ENCODE measurements around the gene NDUFA13. TPM values are rescaled to one million over a fixed set of nuclear protein-coding genes. Genes with fewer than 3 reads are reported as not detected.

The NDUFA13 gene
- total and polyA plus RNA-seq, 12 donors: 17.0 to 558 (median 326) TPM

GRCh38 chr19:19543101-19543500 is 27.1 kb downstream of the NDUFA13 start:
- whole genome bisulfite sequencing, 4 donors: 76 to 81% (median 79%) methylated on average over 4 to 13 of the region's 13 CpGs
- no peak overlapping the region for H3K27ac ChIP-seq
- no peaks in the 10 kb centered on the region for H3K36me3 ChIP-seq (replicated peaks in 1 of 2)
- no peaks in the 10 kb centered on the region for H3K9me3 ChIP-seq (replicated peaks in 1 of 3)
- no peak for TF ChIP-seq POLR2A (IDR thresholded peaks at IDR 0.05)
- TF ChIP-seq, protein P1, sequence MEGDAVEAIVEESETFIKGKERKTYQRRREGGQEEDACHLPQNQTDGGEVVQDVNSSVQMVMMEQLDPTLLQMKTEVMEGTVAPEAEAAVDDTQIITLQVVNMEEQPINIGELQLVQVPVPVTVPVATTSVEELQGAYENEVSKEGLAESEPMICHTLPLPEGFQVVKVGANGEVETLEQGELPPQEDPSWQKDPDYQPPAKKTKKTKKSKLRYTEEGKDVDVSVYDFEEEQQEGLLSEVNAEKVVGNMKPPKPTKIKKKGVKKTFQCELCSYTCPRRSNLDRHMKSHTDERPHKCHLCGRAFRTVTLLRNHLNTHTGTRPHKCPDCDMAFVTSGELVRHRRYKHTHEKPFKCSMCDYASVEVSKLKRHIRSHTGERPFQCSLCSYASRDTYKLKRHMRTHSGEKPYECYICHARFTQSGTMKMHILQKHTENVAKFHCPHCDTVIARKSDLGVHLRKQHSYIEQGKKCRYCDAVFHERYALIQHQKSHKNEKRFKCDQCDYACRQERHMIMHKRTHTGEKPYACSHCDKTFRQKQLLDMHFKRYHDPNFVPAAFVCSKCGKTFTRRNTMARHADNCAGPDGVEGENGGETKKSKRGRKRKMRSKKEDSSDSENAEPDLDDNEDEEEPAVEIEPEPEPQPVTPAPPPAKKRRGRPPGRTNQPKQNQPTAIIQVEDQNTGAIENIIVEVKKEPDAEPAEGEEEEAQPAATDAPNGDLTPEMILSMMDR (IDR thresholded peaks at IDR 0.05): no peak
- no peak overlapping the region for H3K4me3 ChIP-seq
- H3K4me1 ChIP-seq (replicated peaks in 1 of 2): peaks cover 4 to 11% of the 10 kb centered on the region in 2 donors
- intact Hi-C loops (cut with DNase I): no loop called here
- DNase-seq: no peak
- H3K27me3 ChIP-seq: peaks cover 47% of the 10 kb centered on the region

DNA sequence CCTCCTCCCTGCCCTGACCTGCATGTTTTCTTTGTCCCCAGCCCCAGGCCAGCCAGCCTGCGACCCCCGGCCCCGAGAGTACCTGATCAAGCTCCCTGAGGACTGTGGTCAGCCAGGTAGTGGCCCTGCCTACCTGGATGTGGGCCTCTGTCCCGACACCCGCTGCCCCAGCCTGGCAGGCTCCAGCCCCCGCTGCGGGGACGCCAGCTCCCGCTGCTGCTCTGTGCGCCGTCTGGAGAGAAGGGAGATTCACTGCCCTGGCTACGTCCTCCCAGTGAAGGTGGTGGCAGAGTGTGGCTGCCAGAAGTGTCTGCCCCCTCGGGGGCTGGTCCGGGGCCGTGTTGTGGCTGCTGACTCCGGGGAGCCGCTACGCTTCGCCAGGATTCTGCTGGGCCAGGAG is 27.6 kb downstream of the NDUFA13 start:
- Histone ChIP-seq H3K9me3 (replicated peaks in 1 of 3) (no peaks in the 10 kb centered on the region), H3K27me3 (peaks cover 41% of the 10 kb centered on the region), H3K4me3 (no peak overlapping the region), H3K36me3 (replicated peaks in 1 of 2) (no peaks in the 10 kb centered on the region), H3K27ac (no peak overlapping the region), H3K4me1 (replicated peaks in 1 of 2) (peaks cover 0 to 6% of the 10 kb centered on the region in 2 donors)
- intact Hi-C loops (cut with DNase I): no loop called here
- TF ChIP-seq, protein P1 (IDR thresholded peaks at IDR 0.05): no peak
- no peak for TF ChIP-seq POLR2A (IDR thresholded peaks at IDR 0.05)
- WGBS, 4 donors: 81 to 94% (median 89%) methylated on average over 3 to 19 of the region's 19 CpGs
- DNase-seq: no peak

DNA sequence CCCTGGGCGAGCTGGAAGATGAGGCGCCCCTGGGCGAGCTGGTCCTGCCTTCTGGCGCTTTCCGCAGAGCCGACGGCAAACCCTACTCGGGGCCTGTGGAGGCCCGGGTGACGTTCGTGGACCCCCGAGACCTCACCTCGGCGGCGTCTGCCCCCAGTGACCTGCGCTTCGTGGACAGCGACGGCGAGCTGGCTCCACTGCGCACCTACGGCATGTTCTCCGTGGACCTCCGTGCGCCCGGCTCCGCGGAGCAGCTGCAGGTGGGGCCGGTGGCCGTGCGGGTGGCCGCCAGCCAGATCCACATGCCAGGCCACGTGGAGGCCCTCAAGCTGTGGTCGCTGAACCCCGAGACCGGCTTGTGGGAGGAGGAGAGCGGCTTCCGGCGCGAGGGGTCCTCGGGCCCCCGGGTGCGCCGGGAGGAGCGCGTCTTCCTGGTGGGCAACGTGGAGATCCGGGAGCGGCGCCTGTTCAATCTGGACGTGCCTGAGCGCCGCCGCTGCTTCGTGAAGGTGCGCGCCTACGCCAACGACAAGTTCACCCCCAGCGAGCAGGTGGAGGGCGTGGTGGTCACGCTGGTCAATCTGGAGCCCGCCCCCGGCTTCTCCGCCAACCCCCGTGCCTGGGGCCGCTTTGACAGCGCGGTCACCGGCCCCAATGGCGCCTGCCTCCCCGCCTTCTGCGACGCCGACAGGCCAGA is 28.4 kb downstream of the NDUFA13 start:
- WGBS, 4 donors: 89 to 92% (median 91%) methylated on average over 54 to 75 of the region's 75 CpGs
- H3K36me3 ChIP-seq (replicated peaks in 1 of 2): no peaks in the 10 kb centered on the region
- TF ChIP-seq, protein P1 (IDR thresholded peaks at IDR 0.05): no peak
- TF ChIP-seq POLR2A (IDR thresholded peaks at IDR 0.05): no peak
- no peak overlapping the region for H3K27ac ChIP-seq
- intact Hi-C loops (cut with DNase I): no loop called here
- H3K9me3 ChIP-seq (replicated peaks in 1 of 3): no peaks in the 10 kb centered on the region
- no peak overlapping the region for H3K4me3 ChIP-seq
- no peak for DNase-seq
- H3K27me3 ChIP-seq: peaks cover 35% of the 10 kb centered on the region
- H3K4me1 ChIP-seq (replicated peaks in 1 of 2): peaks cover 0 to 6% of the 10 kb centered on the region in 2 donors

GRCh38 chr19:19544954-19545591 is 29.0 kb downstream of the NDUFA13 start:
- peaks cover 33% of the 10 kb centered on the region for H3K27me3 ChIP-seq
- no peak overlapping the region for H3K27ac ChIP-seq
- intact Hi-C loops (cut with DNase I): no loop called here

More at GRCh38 chr19:19544954-19545591, 29.0 kb downstream of the NDUFA13 start:
- Histone ChIP-seq H3K9me3 (replicated peaks in 1 of 3) (no peaks in the 10 kb centered on the region), H3K4me1 (replicated peaks in 1 of 2) (peaks cover 0 to 6% of the 10 kb centered on the region in 2 donors), H3K36me3 (replicated peaks in 1 of 2) (no peaks in the 10 kb centered on the region), H3K4me3 (no peak overlapping the region)
- DNase-seq: no peak
- 83 to 96% (median 90%) methylated on average over 25 to 53 of the region's 53 CpGs for WGBS, 4 donors
- TF ChIP-seq POLR2A (IDR thresholded peaks at IDR 0.05): no peak
- TF ChIP-seq, protein P1 (IDR thresholded peaks at IDR 0.05): no peak
